HCT116 (cell line): Measurements from ENCODE around the gene CGA. TPM values are rescaled to one million over a fixed set of nuclear protein-coding genes. Genes with fewer than 3 reads are reported as not detected.
A peak's percentile ranks its signal among the peaks of the same experiment; 100 is the strongest.

Source experiments
- ATAC-seq: fragments of 200-7000 bp; cut with Tn5 transposase; 2 replicates; pipeline ENCODE4 v1.9.1; 2020; ENCODE audit warnings: mild to moderate bottlenecking, moderate library complexity
- BruUV-seq: library from RNA; stranded (reverse); fragments of 400-500 nt; replicated peaks from 2 replicates; lab custom pipeline; 2021; lab: Mats Ljungman, UMichigan
- CTCF ChIA-PET: fragments of 300-600 bp; sonication (Branson Sonifier 250); formaldehyde crosslinking; loops from one replicate; lab custom pipeline; 2021; ENCODE audit warnings: antibody characterized with exemption; lab: Charles Lee
- POLR2A ChIA-PET: fragments of 300-600, 350-600 bp; sonication (Branson Sonifier 250); formaldehyde crosslinking; loops from one replicate; lab custom pipeline; 2021; ENCODE audit warnings: antibody characterized with exemption; lab: Charles Lee
- RAD21 ChIA-PET, 2 experiments: fragments of 300-600 bp; sonication (Branson Sonifier 250); formaldehyde crosslinking; loops; one replicate each; lab custom pipeline; 2023; ENCODE audit warnings: low total read pairs in 2 of 2; ENCODE audit not compliant: uncharacterized antibody in 2 of 2, unreplicated experiment in 2 of 2, low non-redundant PET in 1 of 2; lab: Charles Lee
- DNase-seq: peaks from one replicate; pipeline ENCODE4 v3.0.0-alpha.2; 2010; ENCODE audit warnings: low read depth, low spot score
- H2AFZ ChIP-seq: fragments of 200-600 bp; shearing (Covaris generic), sonication (generic); 2 replicates; pipeline ENCODE4 v1.6.1; 2017; ENCODE audit warnings: low read depth, mixed run types, mixed read lengths, antibody characterized with exemption, low read length; ENCODE audit not compliant: poor library complexity, severe bottlenecking
- H3K27ac ChIP-seq: 2 replicates; pipeline ENCODE4 v1.5.1; 2012; ENCODE audit warnings: low read depth, low read length
- H3K27me3 ChIP-seq: fragments of 200-600 bp; sonication (generic); 2 replicates; pipeline ENCODE4 v1.6.1; 2016; ENCODE audit warnings: mixed run types, low read length, mixed read lengths; ENCODE audit not compliant: insufficient read depth
- H3K36me3 ChIP-seq, 2 experiments: fragments of 200-500 bp in 1 of 2; fragments of 200-600 bp in 1 of 2; sonication (Bioruptor generic) in 1 of 2; sonication (generic) in 1 of 2; 2 replicates each; pipeline versions ENCODE4 v1.5.1 to v1.6.1; 2014 to 2016; ENCODE audit warnings: low read length in 2 of 2, inconsistent platforms in 1 of 2, mixed read lengths in 1 of 2, mixed run types in 1 of 2; ENCODE audit not compliant: insufficient read depth in 2 of 2, control insufficient read depth in 1 of 2
- H3K4me1 ChIP-seq, 2 experiments: fragments of 200-600 bp in 1 of 2; sonication (generic) in 1 of 2; 2 replicates each; pipeline versions ENCODE4 v1.5.1 to v1.6.1; 2012 to 2017; ENCODE audit warnings: low read length in 2 of 2, inconsistent platforms in 1 of 2, mild to moderate bottlenecking in 1 of 2, mixed read lengths in 1 of 2, mixed run types in 1 of 2, moderate library complexity in 1 of 2; ENCODE audit not compliant: insufficient read depth in 2 of 2, control insufficient read depth in 1 of 2
- H3K4me2 ChIP-seq: fragments of 200-600 bp; sonication (generic); 2 replicates; pipeline ENCODE4 v1.6.1; 2017; ENCODE audit warnings: mixed run types, low read length, mixed read lengths
- H3K4me3 ChIP-seq, 2 experiments: fragments of 200-600 bp in 1 of 2; sonication (generic) in 1 of 2; replicated peaks in 1 of 2; 2 replicates each; pipeline ENCODE4 v1.5.1; 2011 to 2016; ENCODE audit warnings: low read length in 2 of 2, control low read depth in 1 of 2, low read depth in 1 of 2, mild to moderate bottlenecking in 1 of 2, mixed read lengths in 1 of 2, mixed run types in 1 of 2
- H3K79me2 ChIP-seq: fragments of 200-600 bp; sonication (generic); 2 replicates; pipeline ENCODE4 v1.6.1; 2017; ENCODE audit warnings: mild to moderate bottlenecking, mixed run types, low read length, moderate library complexity, mixed read lengths; ENCODE audit not compliant: insufficient read depth
- H3K9ac ChIP-seq: fragments of 200-600 bp; sonication (generic); 2 replicates; pipeline ENCODE4 v1.6.1; 2016; ENCODE audit warnings: low read length, mixed read lengths
- H3K9me2 ChIP-seq: fragments of 200-600 bp; sonication (generic), shearing (Covaris generic); 2 replicates; pipeline ENCODE4 v1.6.1; 2017; ENCODE audit warnings: mixed run types, mild to moderate bottlenecking, moderate library complexity; ENCODE audit not compliant: insufficient read depth
- H3K9me3 ChIP-seq, 2 experiments: fragments of 200-500 bp in 1 of 2; fragments of 200-600 bp in 1 of 2; sonication (Bioruptor generic) in 1 of 2; sonication (generic) in 1 of 2; 2 replicates each; pipeline ENCODE4 v1.6.1; 2014 to 2017; ENCODE audit warnings: low read length in 2 of 2, mixed read lengths in 2 of 2, inconsistent platforms in 1 of 2, low read depth in 1 of 2, mild to moderate bottlenecking in 1 of 2, mixed run types in 1 of 2, moderate library complexity in 1 of 2; ENCODE audit not compliant: control insufficient read depth in 1 of 2, insufficient read depth in 1 of 2
- H4K20me1 ChIP-seq: fragments of 200-600 bp; sonication (generic), shearing (Covaris generic); 2 replicates; pipeline ENCODE4 v1.6.1; 2017; ENCODE audit warnings: mixed run types, mild to moderate bottlenecking, moderate library complexity; ENCODE audit not compliant: insufficient read depth
- CBX3 ChIP-seq: IDR thresholded peaks from 2 replicates; pipeline ENCODE4 v1.6.1; 2012; ENCODE audit warnings: low read depth
- CEBPB ChIP-seq: IDR thresholded peaks from 2 replicates; pipeline ENCODE4 v1.6.1; 2012; ENCODE audit warnings: low read depth
- ELF1 ChIP-seq: IDR thresholded peaks from 2 replicates; pipeline ENCODE4 v1.6.1; 2012; ENCODE audit warnings: low read depth, borderline replicate concordance
- JUND ChIP-seq: IDR thresholded peaks from 2 replicates; pipeline ENCODE4 v1.6.1; 2012
- MAX ChIP-seq: IDR thresholded peaks from 2 replicates; pipeline ENCODE4 v1.6.1; 2012
- POLR2AphosphoS5 ChIP-seq: IDR thresholded peaks from 2 replicates; pipeline ENCODE4 v1.6.1; 2011; ENCODE audit warnings: mild to moderate bottlenecking, low read depth, low read length, moderate library complexity
- RAD21 ChIP-seq: IDR thresholded peaks from 2 replicates; pipeline ENCODE4 v1.6.1; 2012; ENCODE audit warnings: low read depth, mild to moderate bottlenecking
- SRF ChIP-seq: IDR thresholded peaks from 2 replicates; pipeline ENCODE4 v1.6.1; 2012; ENCODE audit warnings: low read depth
- YY1 ChIP-seq: IDR thresholded peaks from 2 replicates; pipeline ENCODE4 v1.6.1; 2011; ENCODE audit warnings: low read length, low read depth, moderate library complexity, mild to moderate bottlenecking; ENCODE audit not compliant: insufficient replicate concordance; ENCODE audit errors: extremely low read depth
- ZNF274 ChIP-seq: fragments of 200-500 bp; sonication (Bioruptor generic); IDR thresholded peaks from 2 replicates; pipeline ENCODE4 v1.6.1; 2014; ENCODE audit warnings: mild to moderate bottlenecking, low read depth, low read length, inconsistent platforms
- intact Hi-C: fragments of 100-400 bp; cut with micrococcal nuclease; formaldehyde crosslinking; loops from 2 replicates; pipeline ENCODE4 v1.10.0; 2022
- total RNA-seq: library from RNA; stranded (reverse); gene quantifications from one replicate; pipeline ENCODE4 v1.2.1, GENCODE V29; 2021; ENCODE audit not compliant: unreplicated experiment
- TF ChIP-seq, protein P1 (sequence below), 3 experiments: fragments of 200-600 bp in 1 of 3; sonication (generic) in 1 of 3; IDR thresholded peaks in 2 of 3; conservative IDR thresholded peaks in 1 of 3; 2 replicates each; pipeline ENCODE4 v1.5.1; 2012 to 2017; ENCODE audit warnings: low read depth in 2 of 3, low read length in 2 of 3, antibody characterized with exemption in 1 of 3, borderline replicate concordance in 1 of 3, control low read depth in 1 of 3, mild to moderate bottlenecking in 1 of 3, mixed read lengths in 1 of 3, mixed run types in 1 of 3, moderate library complexity in 1 of 3; ENCODE audit not compliant: insufficient read depth in 1 of 3
- TF ChIP-seq, protein P2 (sequence below): IDR thresholded peaks from 2 replicates; pipeline ENCODE4 v1.6.1; 2011; ENCODE audit warnings: mild to moderate bottlenecking, low read length, moderate library complexity; ENCODE audit not compliant: insufficient replicate concordance; ENCODE audit errors: extremely low read depth

CGA gene
- total RNA-seq, 1 experiment from 2014 or later = not detected

GRCh38 chr6:87139236-87139635, 44.3 kb upstream of the CGA start:
- Histone ChIP-seq H3K9me2 (no peaks in the 10 kb centered on the region), H3K79me2 (no peaks in the 10 kb centered on the region), H3K4me3 (no peak overlapping the region), H3K9me3 (no peaks in the 10 kb centered on the region), H3K4me1 (no peaks in the 10 kb centered on the region), H3K27me3 (0 out of 2 replicates have a peak, but pooled peaks cover 4% of the 10 kb centered on the region), H2AFZ (no peak overlapping the region), H3K4me2 (0 out of 2 replicates have a peak overlapping the region, but pooled peaks have one; percentile 19), H3K9ac (no peak overlapping the region), H4K20me1 (no peaks in the 10 kb centered on the region), H3K27ac (no peak overlapping the region), H3K36me3 (no peaks in the 10 kb centered on the region)
- ChIA-PET POLR2A (no interaction called here), RAD21 (no interaction called here), CTCF (interaction anchor here (0.8 to 1.8 kb wide), 12 partner anchors 9 to 1732 kb away, joined by 3 to 7 read pairs (median 4); no protein-coding TSS in a partner anchor)
- ATAC-seq (peak; percentile 88), DNase-seq (peak; percentile 54)
- intact Hi-C loops = loop anchor here (1.0 to 10.0 kb wide), 4 partner anchors 99 to 1736 kb away; no protein-coding TSS in a partner anchor
- BruUV-seq = no TSS peak
- TF ChIP-seq, protein P1, sequence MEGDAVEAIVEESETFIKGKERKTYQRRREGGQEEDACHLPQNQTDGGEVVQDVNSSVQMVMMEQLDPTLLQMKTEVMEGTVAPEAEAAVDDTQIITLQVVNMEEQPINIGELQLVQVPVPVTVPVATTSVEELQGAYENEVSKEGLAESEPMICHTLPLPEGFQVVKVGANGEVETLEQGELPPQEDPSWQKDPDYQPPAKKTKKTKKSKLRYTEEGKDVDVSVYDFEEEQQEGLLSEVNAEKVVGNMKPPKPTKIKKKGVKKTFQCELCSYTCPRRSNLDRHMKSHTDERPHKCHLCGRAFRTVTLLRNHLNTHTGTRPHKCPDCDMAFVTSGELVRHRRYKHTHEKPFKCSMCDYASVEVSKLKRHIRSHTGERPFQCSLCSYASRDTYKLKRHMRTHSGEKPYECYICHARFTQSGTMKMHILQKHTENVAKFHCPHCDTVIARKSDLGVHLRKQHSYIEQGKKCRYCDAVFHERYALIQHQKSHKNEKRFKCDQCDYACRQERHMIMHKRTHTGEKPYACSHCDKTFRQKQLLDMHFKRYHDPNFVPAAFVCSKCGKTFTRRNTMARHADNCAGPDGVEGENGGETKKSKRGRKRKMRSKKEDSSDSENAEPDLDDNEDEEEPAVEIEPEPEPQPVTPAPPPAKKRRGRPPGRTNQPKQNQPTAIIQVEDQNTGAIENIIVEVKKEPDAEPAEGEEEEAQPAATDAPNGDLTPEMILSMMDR (IDR thresholded peaks at IDR 0.05 in 2 of 3, conservative IDR thresholded peaks at IDR 0.05 in 1 of 3; ENCODE audit: borderline replicate concordance in 1 of 3, insufficient read depth in 1 of 3, low read depth in 2 of 3, low read length in 2 of 3) = peak; percentile 62 to 84 (median 69); a peak in 5 of 6 replicates
- TF ChIP-seq JUND = no peak
- peak; percentile 87 for TF ChIP-seq RAD21

- intact Hi-C loops = loop anchor here (10.0 kb wide), 2 partner anchors 128 to 1738 kb away; no protein-coding TSS in a partner anchor
- POLR2A ChIA-PET = interaction anchor here (0.8 kb wide), 1 partner anchor 449 kb away, joined by 6 read pairs; no protein-coding TSS in a partner anchor
These were observed 42.1 kb upstream of the CGA start for GRCh38 chr6:87136963-87137362.

More at GRCh38 chr6:87136963-87137362, 42.1 kb upstream of the CGA start:
- RAD21 ChIA-PET = no interaction called here
- H3K4me2 ChIP-seq = no peak overlapping the region
- H3K9ac ChIP-seq = no peak overlapping the region
- H3K9me3 ChIP-seq = no peaks in the 10 kb centered on the region
- no peak overlapping the region for H3K4me3 ChIP-seq
- TF ChIP-seq, protein P2, sequence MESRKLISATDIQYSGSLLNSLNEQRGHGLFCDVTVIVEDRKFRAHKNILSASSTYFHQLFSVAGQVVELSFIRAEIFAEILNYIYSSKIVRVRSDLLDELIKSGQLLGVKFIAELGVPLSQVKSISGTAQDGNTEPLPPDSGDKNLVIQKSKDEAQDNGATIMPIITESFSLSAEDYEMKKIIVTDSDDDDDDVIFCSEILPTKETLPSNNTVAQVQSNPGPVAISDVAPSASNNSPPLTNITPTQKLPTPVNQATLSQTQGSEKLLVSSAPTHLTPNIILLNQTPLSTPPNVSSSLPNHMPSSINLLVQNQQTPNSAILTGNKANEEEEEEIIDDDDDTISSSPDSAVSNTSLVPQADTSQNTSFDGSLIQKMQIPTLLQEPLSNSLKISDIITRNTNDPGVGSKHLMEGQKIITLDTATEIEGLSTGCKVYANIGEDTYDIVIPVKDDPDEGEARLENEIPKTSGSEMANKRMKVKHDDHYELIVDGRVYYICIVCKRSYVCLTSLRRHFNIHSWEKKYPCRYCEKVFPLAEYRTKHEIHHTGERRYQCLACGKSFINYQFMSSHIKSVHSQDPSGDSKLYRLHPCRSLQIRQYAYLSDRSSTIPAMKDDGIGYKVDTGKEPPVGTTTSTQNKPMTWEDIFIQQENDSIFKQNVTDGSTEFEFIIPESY = no peak
- TF ChIP-seq ELF1 = no peak
- TF ChIP-seq RAD21 = no peak
- TF ChIP-seq POLR2AphosphoS5 = no peak
- no peak for TF ChIP-seq ZNF274
- TF ChIP-seq YY1 = no peak
- no peak for TF ChIP-seq CEBPB
- TF ChIP-seq CBX3 = no peak
- TF ChIP-seq MAX = no peak
- TF ChIP-seq SRF = no peak
- DNase-seq (no peak), ATAC-seq (no peak)
- 0 out of 2 replicates have a peak, but pooled peaks cover 4% of the 10 kb centered on the region for H3K27me3 ChIP-seq
- no peaks in the 10 kb centered on the region for H4K20me1 ChIP-seq
- CTCF ChIA-PET = no interaction called here
- H3K36me3 ChIP-seq = no peaks in the 10 kb centered on the region
- H3K4me1 ChIP-seq = no peaks in the 10 kb centered on the region
- no peaks in the 10 kb centered on the region for H3K9me2 ChIP-seq
- no peak overlapping the region for H2AFZ ChIP-seq
- BruUV-seq = no TSS peak
- no peak overlapping the region for H3K27ac ChIP-seq
- no peaks in the 10 kb centered on the region for H3K79me2 ChIP-seq
